Mucosa of gallbladder (tissue), 1 donor: ENCODE measurements around the gene PTPRN2. TPM values are rescaled to one million over a fixed set of nuclear protein-coding genes. Genes with fewer than 3 reads are reported as not detected.
A peak's percentile ranks its signal among the peaks of the same experiment; 100 is the strongest.
"Not testable (repeated sequence)": the region's sequence is repeated elsewhere in the genome, so short reads cannot be mapped to it uniquely, and the experiment has no call there.

Source experiments
- DNase-seq: peaks from one replicate; pipeline ENCODE4 v3.0.0-alpha.2; 2020; ENCODE audit warnings: low spot score
- total RNA-seq: library from RNA; stranded (reverse); gene quantifications from one replicate; pipeline ENCODE4 v1.2.1, GENCODE V29; 2021
- donor health status: DM: no; HTN: no; CAD: no.

The PTPRN2 gene
- total RNA-seq, 1 donor from 2014 or later, result 11.9 TPM

- DNase-seq, result no peak
Measured at GRCh38 chr7:158350166-158350900, 237.3 kb downstream of the PTPRN2 start.

GRCh38 chr7:158348446-158348845 is 239.2 kb downstream of the PTPRN2 start:
- DNase-seq, result no peak

GRCh38 chr7:158348039-158348438 is 239.6 kb downstream of the PTPRN2 start:
- DNase-seq, result not testable (repeated sequence)

- no peak for DNase-seq
Measured at GRCh38 chr7:158345731-158346130, 241.9 kb downstream of the PTPRN2 start.

GRCh38 chr7:158344706-158345300 is 242.8 kb downstream of the PTPRN2 start:
- no peak for DNase-seq

GRCh38 chr7:158343936-158344455 is 243.6 kb downstream of the PTPRN2 start:
- peak; percentile 8 for DNase-seq

- DNase-seq, result peak; percentile 2
Measured at GRCh38 chr7:158343526-158343925, 244.1 kb downstream of the PTPRN2 start.

GRCh38 chr7:158341097-158341496 is 246.5 kb downstream of the PTPRN2 start:
- peak; percentile 5 for DNase-seq

GRCh38 chr7:158336952-158337351 is 250.7 kb downstream of the PTPRN2 start:
- DNase-seq, result peak; percentile 1

GRCh38 chr7:158332516-158332915 is 255.1 kb downstream of the PTPRN2 start:
- not testable (repeated sequence) for DNase-seq

GRCh38 chr7:158331826-158332450 is 255.7 kb downstream of the PTPRN2 start:
- not testable (repeated sequence) for DNase-seq

- no peak for DNase-seq
Measured at GRCh38 chr7:158329686-158330085, 257.9 kb downstream of the PTPRN2 start.

- peak; percentile 8 for DNase-seq
Measured at GRCh38 chr7:158329014-158329610, 258.5 kb downstream of the PTPRN2 start.

GRCh38 chr7:158328376-158329013 is 259.1 kb downstream of the PTPRN2 start:
- peak; percentile 10 for DNase-seq

- DNase-seq, result peak; percentile 0
Measured at GRCh38 chr7:158327571-158328180, 259.9 kb downstream of the PTPRN2 start.

GRCh38 chr7:158327012-158327411 is 260.6 kb downstream of the PTPRN2 start:
- no peak for DNase-seq

GRCh38 chr7:158325530-158326381 is 261.9 kb downstream of the PTPRN2 start:
- DNase-seq, result peak; percentile 8

- DNase-seq, result peak; percentile 6
Measured at GRCh38 chr7:158324397-158325360, 262.9 kb downstream of the PTPRN2 start.

GRCh38 chr7:158323741-158324396 is 263.8 kb downstream of the PTPRN2 start:
- DNase-seq, result peak; percentile 7
